GM12874 (cell line): Measurements from ENCODE around the gene ADSS1.

Experiments
- TF ChIP-seq, protein P1 (sequence below): IDR thresholded peaks from 2 replicates; pipeline ENCODE4 v1.5.1; 2011; ENCODE audit warnings: low read depth, mild to moderate bottlenecking, control low read depth, low read length, moderate library complexity; ENCODE audit not compliant: insufficient read depth

ADSS1 gene

DNA sequence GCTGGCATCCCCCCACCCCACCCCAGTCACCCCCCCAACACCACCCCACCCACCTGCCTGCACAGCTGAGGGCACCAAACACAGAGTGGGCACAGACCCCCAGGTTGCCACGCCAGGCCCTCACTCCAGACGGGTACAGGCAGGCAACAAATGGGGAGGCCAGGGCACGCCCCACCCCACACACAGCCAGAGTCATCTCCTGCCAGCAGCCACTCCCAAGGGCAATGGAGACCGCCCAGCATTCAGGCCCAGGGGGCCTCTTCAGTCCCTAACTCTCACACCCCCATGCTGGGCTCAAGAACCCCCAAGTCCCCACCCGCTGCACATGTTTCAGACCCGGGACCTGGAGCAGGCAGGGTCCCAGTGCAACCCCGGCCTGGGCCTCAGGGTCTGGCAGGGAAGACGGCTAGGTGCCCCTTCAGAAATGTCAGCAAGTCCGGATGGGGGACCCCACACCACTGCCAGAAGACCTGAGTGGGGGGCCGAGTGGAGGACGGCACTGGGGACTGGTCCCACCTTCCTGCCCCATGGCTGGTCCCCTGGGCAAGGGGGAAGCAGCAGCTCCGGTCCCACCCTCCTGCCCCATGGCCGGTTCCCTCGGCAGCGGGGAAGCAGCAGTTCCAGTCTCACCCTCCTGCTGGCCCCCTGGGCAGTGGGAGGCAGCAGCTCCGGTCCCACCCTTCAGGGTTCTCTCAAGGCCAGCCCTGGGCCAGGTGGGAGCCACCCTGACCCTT lies 59.6 kb downstream of the ADSS1 start:
- TF ChIP-seq, protein P1, sequence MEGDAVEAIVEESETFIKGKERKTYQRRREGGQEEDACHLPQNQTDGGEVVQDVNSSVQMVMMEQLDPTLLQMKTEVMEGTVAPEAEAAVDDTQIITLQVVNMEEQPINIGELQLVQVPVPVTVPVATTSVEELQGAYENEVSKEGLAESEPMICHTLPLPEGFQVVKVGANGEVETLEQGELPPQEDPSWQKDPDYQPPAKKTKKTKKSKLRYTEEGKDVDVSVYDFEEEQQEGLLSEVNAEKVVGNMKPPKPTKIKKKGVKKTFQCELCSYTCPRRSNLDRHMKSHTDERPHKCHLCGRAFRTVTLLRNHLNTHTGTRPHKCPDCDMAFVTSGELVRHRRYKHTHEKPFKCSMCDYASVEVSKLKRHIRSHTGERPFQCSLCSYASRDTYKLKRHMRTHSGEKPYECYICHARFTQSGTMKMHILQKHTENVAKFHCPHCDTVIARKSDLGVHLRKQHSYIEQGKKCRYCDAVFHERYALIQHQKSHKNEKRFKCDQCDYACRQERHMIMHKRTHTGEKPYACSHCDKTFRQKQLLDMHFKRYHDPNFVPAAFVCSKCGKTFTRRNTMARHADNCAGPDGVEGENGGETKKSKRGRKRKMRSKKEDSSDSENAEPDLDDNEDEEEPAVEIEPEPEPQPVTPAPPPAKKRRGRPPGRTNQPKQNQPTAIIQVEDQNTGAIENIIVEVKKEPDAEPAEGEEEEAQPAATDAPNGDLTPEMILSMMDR = no peak

GRCh38 chr14:104784218-104784568 lies 60.2 kb downstream of the ADSS1 start:
- TF ChIP-seq, protein P1 = no peak

DNA sequence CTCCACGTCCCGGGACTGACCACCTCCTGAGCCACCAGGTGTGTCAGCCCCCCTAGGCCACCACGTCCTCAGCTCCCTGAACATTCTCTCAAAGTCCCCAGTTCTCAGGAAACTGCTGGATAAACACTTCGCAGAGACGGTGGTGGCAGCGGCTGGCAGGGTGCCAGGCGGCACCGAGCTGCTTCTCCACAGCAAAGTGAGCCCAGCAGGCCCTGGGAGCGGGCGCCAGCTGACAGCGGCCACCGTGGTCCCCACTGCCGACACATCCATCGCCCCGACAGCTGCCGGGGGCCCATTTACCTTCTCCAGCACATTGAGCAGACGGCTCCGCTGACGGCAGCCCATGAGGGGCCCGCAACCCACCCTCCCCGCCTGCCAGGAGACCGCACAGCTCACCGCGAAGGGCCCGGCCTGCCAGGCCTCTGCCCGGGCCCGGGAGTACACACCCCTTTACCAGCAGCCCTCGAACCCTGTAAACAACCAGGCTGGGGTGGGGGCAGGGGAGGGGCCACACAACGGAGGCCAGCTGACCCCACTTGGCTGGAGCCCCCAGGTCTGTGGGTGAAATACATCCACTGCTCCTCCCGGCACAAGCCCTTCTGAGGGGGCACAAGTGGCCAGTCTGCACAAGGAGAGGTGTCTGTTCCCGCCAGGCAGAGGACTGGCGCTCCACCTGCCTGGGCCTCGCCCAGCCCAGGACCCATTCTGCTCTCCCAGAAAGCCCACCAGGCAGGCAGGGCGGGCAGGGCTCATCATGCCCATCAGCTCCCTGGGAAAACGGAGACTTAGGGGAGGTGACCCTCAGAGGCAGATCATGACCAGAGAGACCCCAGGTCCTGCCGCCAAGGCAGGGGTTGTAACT lies 61.0 kb downstream of the ADSS1 start:
- TF ChIP-seq, protein P1 = no peak

DNA sequence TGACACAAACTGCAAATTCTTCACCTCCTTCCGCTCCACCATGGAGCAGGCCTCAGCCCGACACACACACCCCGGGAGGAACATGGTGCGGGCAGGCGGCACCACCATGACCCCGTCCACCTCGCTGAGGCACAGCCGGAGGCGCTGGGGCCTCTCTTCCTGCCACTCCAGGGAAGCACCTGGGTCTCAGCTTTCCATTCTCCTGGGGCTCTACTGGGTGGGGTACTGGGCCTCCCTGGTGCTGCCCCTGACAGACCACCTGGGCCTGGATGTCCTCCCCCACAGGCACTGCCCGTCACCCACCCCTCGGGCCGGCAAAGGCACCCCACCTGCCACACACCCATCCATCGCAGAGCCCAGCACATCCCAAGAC lies 61.7 kb downstream of the ADSS1 start:
- TF ChIP-seq, protein P1 = no peak

- TF ChIP-seq, protein P1 = no peak
Measured at GRCh38 chr14:104786091-104786586, 62.1 kb downstream of the ADSS1 start.

- TF ChIP-seq, protein P1 = no peak
Measured at GRCh38 chr14:104786726-104787675, 63.0 kb downstream of the ADSS1 start.
